Measurements from ENCODE around the gene SLC35D1. TPM values are rescaled to one million over a fixed set of nuclear protein-coding genes. Genes with fewer than 3 reads are reported as not detected.

The SLC35D1 gene
- total RNA-seq, 1 experiment from 2014 or later = 3.8 TPM

- H3K56ac ChIP-seq (ENCODE audit: insufficient read length, low read depth, low read length) = no peak overlapping the region
- H3K23me2 ChIP-seq (ENCODE audit: insufficient read length, low read depth, low read length, poor library complexity, severe bottlenecking) = no peaks in the 10 kb centered on the region
- H2BK15ac ChIP-seq (ENCODE audit: low read depth, low read length) = no peak overlapping the region
- H3K36me3 Mint-ChIP-seq (ENCODE audit: insufficient read depth in 1 of 3, low read depth in 3 of 3) = peaks cover 0 to 2% (median 0%) of the 10 kb centered on the region in 3 experiments; a peak in 3 of 7 replicates
- no peak overlapping the region for H2AFZ ChIP-seq (ENCODE audit: low read length)
- no peak overlapping the region for H2BK20ac ChIP-seq (ENCODE audit: low read depth, low read length, poor library complexity, severe bottlenecking)
- no peaks in the 10 kb centered on the region for H3K9me3 ChIP-seq (ENCODE audit: control insufficient read depth, low read depth, low read length)
- no peak for DNase-seq
- no peak overlapping the region for H4K91ac ChIP-seq (ENCODE audit: insufficient read length, low read depth, low read length)
- no peak overlapping the region for H2BK5ac ChIP-seq (ENCODE audit: insufficient read length, low read length)
- peaks cover 23 to 26% of the 10 kb centered on the region in 2 experiments for H3K4me1 Mint-ChIP-seq
- no peaks in the 10 kb centered on the region for H4K20me1 ChIP-seq (ENCODE audit: control insufficient read depth, insufficient read depth, insufficient read length)
- no peak overlapping the region for H3K27ac Mint-ChIP-seq
- no peaks in the 10 kb centered on the region for H3K79me2 ChIP-seq (ENCODE audit: insufficient read depth, low read length)
- no peak overlapping the region for H3K9ac ChIP-seq (ENCODE audit: extremely low read depth, insufficient read length, low read length)
- H3K4ac ChIP-seq (ENCODE audit: low read depth, low read length) = no peak overlapping the region
- no peak overlapping the region for H3K14ac ChIP-seq (ENCODE audit: insufficient read depth, low read length)
- H3K27me3 ChIP-seq (ENCODE audit: insufficient read depth, low read length) = no peaks in the 10 kb centered on the region
- H3K4me1 ChIP-seq (ENCODE audit: insufficient read depth, low read length) = no peaks in the 10 kb centered on the region; the same call in 1 of the 2 replicates
- H4K5ac ChIP-seq (ENCODE audit: insufficient read length, low read depth, low read length) = no peak overlapping the region
- H3T11ph ChIP-seq (ENCODE audit: low read length) = no peak overlapping the region
- no peak for TF ChIP-seq CTCF (conservative IDR thresholded peaks at IDR 0.05)
- no peak overlapping the region for H3K18ac ChIP-seq (ENCODE audit: insufficient read length, low read depth, low read length)
- H3K27me3 Mint-ChIP-seq (ENCODE audit: low read depth) = 0 out of 2 replicates have a peak, but pooled peaks cover 2% of the 10 kb centered on the region
- H2AK5ac ChIP-seq (ENCODE audit: insufficient read length, low read length) = no peak overlapping the region
- H4K8ac ChIP-seq (replicated peaks; ENCODE audit: insufficient read length, low read depth, low read length) = no peak overlapping the region
- H3K4me3 Mint-ChIP-seq = no peak overlapping the region
- no peak overlapping the region for H3K27ac ChIP-seq (ENCODE audit: insufficient read length, low read depth, low read length)
- H3K9me3 Mint-ChIP-seq = no peaks in the 10 kb centered on the region
- no peak overlapping the region for H2BK12ac ChIP-seq (ENCODE audit: insufficient read length, low read depth, low read length)
- no peak overlapping the region for H2BK120ac ChIP-seq (ENCODE audit: low read depth, low read length, poor library complexity, severe bottlenecking)
- H3K23ac ChIP-seq (ENCODE audit: insufficient read length, low read depth, low read length) = no peak overlapping the region
- WGBS (ENCODE audit: extremely low coverage, insufficient read length, low lambda C conversion rate) = no CpG with 5 or more reads among the region's 2 CpGs
- H3K79me1 ChIP-seq (ENCODE audit: insufficient read depth, low read depth, low read length, poor library complexity, severe bottlenecking) = no peaks in the 10 kb centered on the region
- H3K4me2 ChIP-seq (ENCODE audit: insufficient read depth, insufficient read length, low read length) = no peak overlapping the region
Observed at GRCh38 chr1:67020304-67020703, 33.6 kb downstream of the SLC35D1 start.
